Neural progenitor cell (in vitro differentiated cells): Measurements from ENCODE around the gene RUNDC1. TPM values are rescaled to one million over a fixed set of nuclear protein-coding genes. Genes with fewer than 3 reads are reported as not detected.
A peak's percentile ranks its signal among the peaks of the same experiment; 100 is the strongest.

Experiments
- DNase-seq: peaks from one replicate; pipeline ENCODE4 v3.0.0-alpha.2; 2016; ENCODE audit warnings: low spot score
- H2AFZ ChIP-seq: fragments of 200-600 bp; sonication (generic); replicated peaks from 2 replicates; pipeline ENCODE4 v1.6.1; 2016; ENCODE audit warnings: antibody characterized with exemption
- H3F3A ChIP-seq: fragments of 200-600 bp; sonication (generic); 2 replicates; pipeline ENCODE4 v1.6.1; 2016; ENCODE audit warnings: antibody characterized with exemption, low read depth
- H3K27ac ChIP-seq: fragments of 200-600 bp; sonication (generic); 2 replicates; pipeline ENCODE4 v1.5.1; 2016; ENCODE audit warnings: mild to moderate bottlenecking
- H3K27me3 ChIP-seq: fragments of 200-600 bp; sonication (generic); 2 replicates; pipeline ENCODE4 v1.6.1; 2016; ENCODE audit warnings: mild to moderate bottlenecking, moderate library complexity
- H3K36me3 ChIP-seq: fragments of 200-600 bp; sonication (generic); 2 replicates; pipeline ENCODE4 v1.5.1; 2016
- H3K4me1 ChIP-seq: fragments of 200-600 bp; sonication (generic); 2 replicates; pipeline ENCODE4 v1.6.1; 2016; ENCODE audit warnings: mixed run types
- H3K4me2 ChIP-seq: fragments of 200-600 bp; sonication (generic); 2 replicates; pipeline ENCODE4 v1.6.1; 2016
- H3K4me3 ChIP-seq: fragments of 200-600 bp; sonication (generic); 2 replicates; pipeline ENCODE4 v1.5.1; 2016
- H3K79me2 ChIP-seq: fragments of 200-600 bp; sonication (generic); 2 replicates; pipeline ENCODE4 v1.6.1; 2016; ENCODE audit warnings: low read depth
- H3K9ac ChIP-seq: fragments of 200-600 bp; sonication (generic); 2 replicates; pipeline ENCODE4 v1.6.1; 2016
- H3K9me3 ChIP-seq: fragments of 200-600 bp; sonication (generic); 2 replicates; pipeline ENCODE4 v1.5.1; 2016; ENCODE audit warnings: low read depth
- H4K20me1 ChIP-seq: fragments of 200-600 bp; sonication (generic); 2 replicates; pipeline ENCODE4 v1.6.1; 2016; ENCODE audit warnings: low read depth
- H3K27ac Mint-ChIP-seq: 3 replicates; pipeline ENCODE4 v1.8.0; 2021; ENCODE audit warnings: mixed read lengths
- H3K27me3 Mint-ChIP-seq: 2 replicates; pipeline ENCODE4 v1.8.0; 2022; ENCODE audit warnings: low read depth, mild to moderate bottlenecking, inconsistent platforms, moderate library complexity, mixed read lengths; ENCODE audit not compliant: insufficient read depth
- H3K36me3 Mint-ChIP-seq: 3 replicates; pipeline ENCODE4 v1.8.0; 2021; ENCODE audit warnings: mixed read lengths
- H3K4me1 Mint-ChIP-seq: 3 replicates; pipeline ENCODE4 v1.8.0; 2021; ENCODE audit warnings: mixed read lengths
- H3K4me3 Mint-ChIP-seq: 3 replicates; pipeline ENCODE4 v1.8.0; 2021; ENCODE audit warnings: mild to moderate bottlenecking, moderate library complexity, mixed read lengths
- H3K9me3 Mint-ChIP-seq: 3 replicates; pipeline ENCODE4 v1.8.0; 2020; ENCODE audit warnings: mixed read lengths
- CTCF ChIP-seq: fragments of 200-600 bp; sonication (generic); IDR thresholded peaks from 2 replicates; pipeline ENCODE4 v1.5.1; 2017; ENCODE audit warnings: antibody characterized with exemption, mild to moderate bottlenecking
- EZH2 ChIP-seq: fragments of 200-600 bp; sonication (generic); IDR thresholded peaks from 2 replicates; pipeline ENCODE4 v1.6.1; 2017; ENCODE audit warnings: antibody characterized with exemption, mild to moderate bottlenecking, moderate library complexity
- EZH2phosphoT487 ChIP-seq: fragments of 200-600 bp; sonication (generic); IDR thresholded peaks from 2 replicates; pipeline ENCODE4 v1.6.1; 2017; ENCODE audit warnings: antibody characterized with exemption
- total RNA-seq: library from RNA; depleted of rRNA; stranded (reverse); fragments of >200 nt; gene quantifications from 2 replicates; pipeline ENCODE4 v1.2.3, GENCODE V29; 2015; ENCODE audit warnings: low replicate concordance

The RUNDC1 gene
- total RNA-seq, 1 donor from 2014 or later, result 11.4 TPM

GRCh38 chr17:43026595-43026994 is 46.2 kb downstream of the RUNDC1 start:
- Histone ChIP-seq H3K27me3 (no peaks in the 10 kb centered on the region), H2AFZ (no peak overlapping the region), H3K4me2 (peak overlapping the region; percentile 90), H3K79me2 (peaks cover 18% of the 10 kb centered on the region), H3F3A (peaks cover 38% of the 10 kb centered on the region), H3K9ac (no peak overlapping the region), H3K9me3 (no peaks in the 10 kb centered on the region), H3K36me3 (no peaks in the 10 kb centered on the region), H3K27ac (no peak overlapping the region), H3K4me3 (no peak overlapping the region), H4K20me1 (no peaks in the 10 kb centered on the region), H3K4me1 (peaks cover 23% of the 10 kb centered on the region)
- Mint-ChIP-seq H3K4me3 (peak overlapping the region; percentile 77), H3K4me1 (peaks cover 29% of the 10 kb centered on the region), H3K27ac (no peak overlapping the region), H3K27me3 (peaks cover 14% of the 10 kb centered on the region), H3K36me3 (peaks cover 15% of the 10 kb centered on the region), H3K9me3 (peaks cover 2% of the 10 kb centered on the region)
- TF ChIP-seq EZH2, result no peak
- TF ChIP-seq EZH2phosphoT487, result no peak
- TF ChIP-seq CTCF, result no peak
- no peak for DNase-seq

GRCh38 chr17:43027091-43028032 is 47.0 kb downstream of the RUNDC1 start:
- H3K36me3 ChIP-seq, result no peaks in the 10 kb centered on the region
- DNase-seq, result no peak
- no peak overlapping the region for H3K4me3 ChIP-seq
- peaks cover 15% of the 10 kb centered on the region for H3K36me3 Mint-ChIP-seq
- H3K79me2 ChIP-seq, result peaks cover 16% of the 10 kb centered on the region
- peak overlapping the region; percentile 90 for H3K4me2 ChIP-seq
- no peak overlapping the region for H3K9ac ChIP-seq
- no peaks in the 10 kb centered on the region for H3K9me3 ChIP-seq
- H3K4me1 Mint-ChIP-seq, result peaks cover 29% of the 10 kb centered on the region
- peak overlapping the region; percentile 54 for H3K27ac Mint-ChIP-seq
- peaks cover 12% of the 10 kb centered on the region for H3K27me3 Mint-ChIP-seq
- H3K27ac ChIP-seq, result no peak overlapping the region
- H2AFZ ChIP-seq, result no peak overlapping the region
- no peak for TF ChIP-seq CTCF
- TF ChIP-seq EZH2, result no peak
- TF ChIP-seq EZH2phosphoT487, result no peak
- peaks cover 26% of the 10 kb centered on the region for H3K4me1 ChIP-seq
- peaks cover 32% of the 10 kb centered on the region for H3F3A ChIP-seq
- H3K27me3 ChIP-seq, result no peaks in the 10 kb centered on the region
- H3K4me3 Mint-ChIP-seq, result peak overlapping the region; percentile 47
- no peaks in the 10 kb centered on the region for H4K20me1 ChIP-seq
- H3K9me3 Mint-ChIP-seq, result peaks cover 2% of the 10 kb centered on the region

- Mint-ChIP-seq H3K36me3 (peaks cover 15% of the 10 kb centered on the region), H3K27ac (no peak overlapping the region), H3K27me3 (peaks cover 14% of the 10 kb centered on the region), H3K9me3 (peaks cover 2% of the 10 kb centered on the region), H3K4me3 (no peak overlapping the region), H3K4me1 (peaks cover 33% of the 10 kb centered on the region)
- Histone ChIP-seq H4K20me1 (no peaks in the 10 kb centered on the region), H3K36me3 (no peaks in the 10 kb centered on the region), H3K9me3 (no peaks in the 10 kb centered on the region), H3K27ac (no peak overlapping the region), H3K9ac (no peak overlapping the region), H3K27me3 (no peaks in the 10 kb centered on the region), H3K4me1 (peaks cover 30% of the 10 kb centered on the region), H3F3A (peaks cover 40% of the 10 kb centered on the region), H3K4me2 (no peak overlapping the region), H3K79me2 (peaks cover 16% of the 10 kb centered on the region), H3K4me3 (no peak overlapping the region), H2AFZ (no peak overlapping the region)
- no peak for DNase-seq
- TF ChIP-seq EZH2phosphoT487 (no peak), EZH2 (no peak), CTCF (no peak)
Measured at GRCh38 chr17:43028221-43028861, 48.0 kb downstream of the RUNDC1 start.
